ENCODE data around the gene ZNF282. TPM values are rescaled to one million over a fixed set of nuclear protein-coding genes. Genes with fewer than 3 reads are reported as not detected.
"Not testable (repeated sequence)": the region's sequence is repeated elsewhere in the genome, so short reads cannot be mapped to it uniquely, and the experiment has no call there.

The ZNF282 gene
- total RNA-seq, 1 donor from 2014 or later = 18.5 TPM

- no peak for DNase-seq (ENCODE audit: low read depth)
- TF ChIP-seq CTCF (conservative IDR thresholded peaks at IDR 0.05; ENCODE audit: low read depth, low read length) = no peak
- no peak overlapping the region for H3K4me3 ChIP-seq (ENCODE audit: low read depth, low read length)
These were observed 46.4 kb downstream of the ZNF282 start for GRCh38 chr7:149241696-149242095.

- no peak overlapping the region for H3K4me3 ChIP-seq (ENCODE audit: low read depth, low read length)
- DNase-seq (ENCODE audit: low read depth) = no peak
- TF ChIP-seq CTCF (conservative IDR thresholded peaks at IDR 0.05; ENCODE audit: low read depth, low read length) = no peak
These were observed 49.9 kb downstream of the ZNF282 start for GRCh38 chr7:149245244-149245643.

DNA sequence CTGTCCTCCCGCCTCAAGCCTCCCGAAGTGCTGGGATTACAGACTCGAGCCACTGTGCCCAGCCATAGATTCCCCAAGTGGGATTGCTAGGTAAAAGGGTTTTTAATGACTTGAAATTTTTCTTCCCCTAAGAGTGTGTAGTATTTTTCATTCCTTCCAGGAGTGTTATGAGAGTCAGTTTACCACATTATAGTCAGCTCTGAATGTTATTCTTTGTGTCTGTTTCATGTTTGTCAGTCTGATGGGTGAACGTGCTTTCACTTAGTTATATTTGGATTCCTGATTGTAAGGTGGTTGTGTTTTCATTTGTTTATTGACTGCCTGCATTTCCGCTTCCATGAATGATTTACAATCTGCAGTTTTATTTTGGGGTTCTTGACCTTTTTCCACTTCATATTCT is 50.4 kb downstream of the ZNF282 start:
- no peak for DNase-seq (ENCODE audit: low read depth)
- no peak overlapping the region for H3K4me3 ChIP-seq (ENCODE audit: low read depth, low read length)
- TF ChIP-seq CTCF (conservative IDR thresholded peaks at IDR 0.05; ENCODE audit: low read depth, low read length) = no peak

- DNase-seq (ENCODE audit: low read depth) = no peak
- no peak overlapping the region for H3K4me3 ChIP-seq (ENCODE audit: low read depth, low read length)
- TF ChIP-seq CTCF (conservative IDR thresholded peaks at IDR 0.05; ENCODE audit: low read depth, low read length) = no peak
These were observed 53.4 kb downstream of the ZNF282 start for GRCh38 chr7:149248777-149249176.

DNA sequence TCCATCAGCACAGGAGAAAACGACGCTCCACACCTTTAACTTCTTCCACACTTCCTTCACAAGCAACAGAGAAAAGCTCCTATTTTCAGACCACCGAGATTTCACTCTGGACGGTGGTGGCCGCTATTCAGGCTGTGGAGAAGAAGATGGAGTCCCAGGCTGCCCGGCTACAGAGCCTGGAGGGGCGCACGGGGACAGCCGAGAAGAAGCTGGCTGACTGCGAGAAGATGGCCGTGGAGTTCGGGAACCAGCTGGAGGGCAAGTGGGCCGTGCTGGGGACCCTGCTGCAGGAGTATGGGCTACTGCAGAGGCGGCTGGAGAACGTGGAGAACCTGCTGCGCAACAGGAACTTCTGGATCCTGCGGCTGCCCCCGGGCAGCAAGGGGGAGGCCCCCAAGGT is 54.8 kb downstream of the ZNF282 start:
- not testable (repeated sequence) for H3K4me3 ChIP-seq (ENCODE audit: low read depth, low read length); DNase-seq (ENCODE audit: low read depth)

DNA sequence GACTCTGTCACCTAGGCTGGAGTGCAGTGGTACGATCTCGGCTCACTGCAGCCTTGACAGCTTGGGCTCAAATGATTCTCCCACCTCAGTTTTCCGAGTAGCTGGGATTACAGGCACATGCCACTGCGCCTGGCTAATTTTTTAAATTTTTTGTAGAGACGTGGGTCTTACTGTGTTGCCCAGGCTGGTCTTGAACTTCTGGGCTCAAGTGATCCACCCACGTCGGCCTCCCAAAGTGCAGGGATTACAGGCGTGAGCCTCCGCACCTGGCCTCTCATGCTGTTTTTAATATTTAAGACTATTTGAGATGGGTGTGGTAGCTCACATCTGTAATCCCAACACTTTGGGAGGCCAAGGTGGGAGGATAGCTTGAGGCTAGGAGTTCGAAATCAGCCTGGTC is 56.2 kb downstream of the ZNF282 start:
- not testable (repeated sequence) for DNase-seq (ENCODE audit: low read depth); H3K4me3 ChIP-seq (ENCODE audit: low read depth, low read length)

GRCh38 chr7:149252378-149252777 is 57.0 kb downstream of the ZNF282 start:
- no peak for TF ChIP-seq CTCF (conservative IDR thresholded peaks at IDR 0.05; ENCODE audit: low read depth, low read length)
- no peak for DNase-seq (ENCODE audit: low read depth)
- H3K4me3 ChIP-seq (ENCODE audit: low read depth, low read length) = no peak overlapping the region

GRCh38 chr7:149253665-149254064 is 58.3 kb downstream of the ZNF282 start:
- H3K4me3 ChIP-seq (ENCODE audit: low read depth, low read length) = no peak overlapping the region
- DNase-seq (ENCODE audit: low read depth) = no peak
- no peak for TF ChIP-seq CTCF (conservative IDR thresholded peaks at IDR 0.05; ENCODE audit: low read depth, low read length)

Data from epithelial cell of proximal tubule (primary cell).